Effector memory CD4-positive, alpha-beta T cell (primary cell): Measurements from ENCODE around the gene TLE7.

Source experiments
- DNase-seq, 3 donors: peaks; one replicate each; pipeline ENCODE4 v3.0.0-alpha.2; 2020
- H3K27ac ChIP-seq: 2 replicates; pipeline ENCODE4 v1.7.0; 2013; ENCODE audit warnings: mild to moderate bottlenecking, low read length, moderate library complexity; ENCODE audit not compliant: insufficient read depth, poor library complexity, severe bottlenecking
- H3K27me3 ChIP-seq: replicated peaks from 2 replicates; pipeline ENCODE4 v1.7.0; 2013; ENCODE audit warnings: mild to moderate bottlenecking, low read length; ENCODE audit not compliant: insufficient read depth, control insufficient read depth, poor library complexity, severe bottlenecking
- H3K36me3 ChIP-seq: 2 replicates; pipeline ENCODE4 v1.7.0; 2013; ENCODE audit warnings: mild to moderate bottlenecking, low read length, moderate library complexity; ENCODE audit not compliant: control insufficient read depth, insufficient read depth
- H3K4me1 ChIP-seq: 2 replicates; pipeline ENCODE4 v1.7.0; 2013; ENCODE audit warnings: low read length, mild to moderate bottlenecking; ENCODE audit not compliant: control insufficient read depth, insufficient read depth, poor library complexity, severe bottlenecking
- H3K4me3 ChIP-seq: 2 replicates; pipeline ENCODE4 v1.7.0; 2013; ENCODE audit warnings: low read length, low read depth, mild to moderate bottlenecking; ENCODE audit not compliant: insufficient read depth, poor library complexity, severe bottlenecking
- H3K9me3 ChIP-seq: 2 replicates; pipeline ENCODE4 v1.7.0; 2013; ENCODE audit warnings: mild to moderate bottlenecking, low read length, moderate library complexity; ENCODE audit not compliant: control insufficient read depth

TLE7 gene

DNA sequence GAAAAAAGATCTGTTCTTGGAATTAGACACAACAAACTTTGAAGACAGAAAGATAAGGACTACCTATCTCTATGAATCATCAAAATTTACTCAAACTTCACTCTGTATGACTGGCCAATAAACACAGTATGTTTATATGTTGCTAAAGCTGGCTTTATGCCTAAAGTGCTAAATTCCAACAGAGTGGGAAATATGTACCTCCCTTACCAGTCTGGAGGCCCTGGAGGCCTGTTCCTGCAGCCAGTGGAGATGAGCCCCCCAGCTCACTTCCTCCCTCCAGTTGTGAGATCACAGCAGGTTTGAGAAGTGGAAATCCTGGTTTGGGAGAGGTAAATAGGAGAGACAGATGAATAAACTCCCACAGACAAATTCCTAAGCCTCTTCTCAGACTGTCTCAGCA is 11.2 kb upstream of the TLE7 start:
- Histone ChIP-seq H3K9me3 (peaks cover 26% of the 10 kb centered on the region), H3K27me3 (no peaks in the 10 kb centered on the region), H3K4me3 (no peak overlapping the region), H3K4me1 (no peaks in the 10 kb centered on the region), H3K27ac (no peak overlapping the region), H3K36me3 (peaks cover 57% of the 10 kb centered on the region)
- no peak for DNase-seq

DNA sequence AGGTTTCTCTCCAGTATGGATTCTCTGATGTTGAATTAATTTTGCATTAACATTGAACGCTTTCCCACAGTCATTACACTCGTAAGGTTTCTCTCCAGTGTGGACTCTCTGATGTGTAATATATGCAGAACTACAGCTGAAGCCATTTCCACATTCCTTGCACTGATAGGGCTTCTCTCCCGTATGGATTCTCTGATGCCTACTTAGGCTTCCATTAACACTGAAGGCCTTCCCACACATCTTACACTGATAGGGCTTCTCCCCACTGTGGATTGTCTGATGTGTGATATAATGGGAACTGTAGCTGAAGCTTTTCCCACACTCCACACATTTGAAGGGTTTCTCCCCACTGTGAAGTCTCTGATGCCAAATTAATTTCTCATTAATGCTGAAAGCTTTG is 7.2 kb upstream of the TLE7 start:
- H3K36me3 ChIP-seq: peaks cover 55% of the 10 kb centered on the region
- H3K4me3 ChIP-seq: no peak overlapping the region

DNA sequence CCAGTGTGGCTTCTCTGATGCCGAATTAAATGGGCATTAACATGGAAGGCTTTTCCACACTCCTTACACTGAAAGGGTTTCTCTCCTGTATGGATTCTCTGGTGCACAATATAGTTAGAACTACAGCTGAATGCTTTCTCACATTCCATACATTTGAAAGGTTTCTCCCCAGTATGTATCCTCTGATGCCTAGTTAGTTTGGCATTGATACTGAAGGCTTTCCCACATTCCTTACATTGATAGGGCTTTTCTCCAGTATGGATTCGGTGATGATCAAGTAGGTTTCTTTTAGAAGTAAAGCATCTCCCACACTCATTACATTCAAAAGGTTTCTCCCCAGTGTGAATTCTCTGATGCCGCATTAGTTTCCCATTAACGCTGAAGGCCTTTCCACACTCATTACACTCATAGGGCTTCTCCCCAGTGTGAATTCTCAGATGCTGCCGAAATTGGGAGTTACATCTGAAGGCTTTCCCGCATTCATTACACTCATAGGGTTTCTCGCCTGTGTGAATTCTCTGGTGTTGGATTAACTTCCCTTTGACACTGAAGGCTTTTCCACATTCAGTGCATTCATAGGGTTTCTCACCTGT is 6.5 kb upstream of the TLE7 start:
- H3K36me3 ChIP-seq: peaks cover 49% of the 10 kb centered on the region
- H3K27ac ChIP-seq: no peak overlapping the region
- DNase-seq: no peak
- peaks cover 35% of the 10 kb centered on the region for H3K9me3 ChIP-seq
- no peak overlapping the region for H3K4me3 ChIP-seq
- H3K4me1 ChIP-seq: no peaks in the 10 kb centered on the region
- no peaks in the 10 kb centered on the region for H3K27me3 ChIP-seq

More for the DNA sequence above, 7.2 kb upstream of the TLE7 start:
- H3K4me1 ChIP-seq: no peaks in the 10 kb centered on the region
- peaks cover 35% of the 10 kb centered on the region for H3K9me3 ChIP-seq
- DNase-seq: no peak
- no peak overlapping the region for H3K27ac ChIP-seq
- no peaks in the 10 kb centered on the region for H3K27me3 ChIP-seq

DNA sequence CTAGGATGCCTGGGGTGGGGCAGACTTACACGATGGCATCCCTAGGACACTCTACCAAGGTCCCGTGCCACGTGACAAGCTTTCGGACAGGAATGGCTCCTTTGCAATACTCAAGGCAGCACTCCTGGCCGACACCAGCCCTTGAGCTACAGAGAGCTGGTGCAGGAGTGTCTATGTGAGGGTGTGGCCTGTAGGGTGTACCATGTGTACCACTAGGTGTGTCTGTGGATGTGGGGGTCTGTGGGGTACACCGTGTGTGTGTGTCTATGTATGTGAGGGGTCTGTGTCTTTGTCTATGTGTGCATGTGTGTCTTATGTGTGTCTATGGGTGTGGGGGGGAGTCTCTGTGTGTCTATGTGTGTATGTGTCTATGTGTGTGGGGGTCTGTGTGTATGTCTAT is 1.9 kb upstream of the TLE7 start:
- H3K4me1 ChIP-seq: no peaks in the 10 kb centered on the region
- H3K4me3 ChIP-seq: no peak overlapping the region
- no peak overlapping the region for H3K27ac ChIP-seq
- H3K9me3 ChIP-seq: peaks cover 17% of the 10 kb centered on the region
- H3K27me3 ChIP-seq: no peaks in the 10 kb centered on the region
- peaks cover 2% of the 10 kb centered on the region for H3K36me3 ChIP-seq
- no peak for DNase-seq

DNA sequence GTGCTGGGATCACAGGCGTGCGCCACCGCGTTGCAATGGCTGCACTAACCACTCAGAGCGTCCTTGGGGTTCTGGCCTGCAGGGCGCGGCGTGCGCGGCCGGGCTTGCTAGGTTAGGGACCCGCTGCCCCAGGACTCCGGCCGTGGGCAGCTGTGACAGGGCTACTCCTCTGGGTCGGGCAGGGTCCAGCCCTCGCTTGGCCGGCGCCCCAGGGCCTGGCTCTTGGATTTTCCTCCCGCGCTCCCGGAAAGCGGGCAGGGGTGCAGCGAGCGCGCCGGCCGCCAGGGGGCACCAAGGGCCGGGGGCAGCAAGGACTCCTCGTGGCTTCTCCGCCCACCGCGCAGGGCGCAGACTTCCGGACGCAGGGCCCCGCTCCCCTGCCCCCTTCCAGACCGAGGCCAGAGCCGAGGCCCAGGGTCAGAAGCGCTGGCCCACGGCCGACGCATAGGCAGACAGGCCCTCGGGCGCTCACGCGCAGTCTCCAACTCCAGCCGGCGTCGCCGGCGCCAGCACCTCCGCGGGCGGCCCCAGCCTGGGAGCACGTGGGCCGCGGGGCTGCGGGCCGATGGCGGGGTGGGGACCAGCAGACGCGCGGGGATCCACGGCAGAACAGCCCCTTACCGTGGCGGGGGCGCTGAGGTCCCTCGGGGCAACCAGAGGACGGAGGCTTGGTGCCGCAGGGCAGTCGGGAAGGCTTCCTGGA is 355 bp downstream of the TLE7 start:
- DNase-seq: no peak
- no peak overlapping the region for H3K4me3 ChIP-seq
- H3K27ac ChIP-seq: no peak overlapping the region
- no peaks in the 10 kb centered on the region for H3K27me3 ChIP-seq
- peaks cover 2% of the 10 kb centered on the region for H3K9me3 ChIP-seq
- no peaks in the 10 kb centered on the region for H3K36me3 ChIP-seq
- H3K4me1 ChIP-seq: no peaks in the 10 kb centered on the region

DNA sequence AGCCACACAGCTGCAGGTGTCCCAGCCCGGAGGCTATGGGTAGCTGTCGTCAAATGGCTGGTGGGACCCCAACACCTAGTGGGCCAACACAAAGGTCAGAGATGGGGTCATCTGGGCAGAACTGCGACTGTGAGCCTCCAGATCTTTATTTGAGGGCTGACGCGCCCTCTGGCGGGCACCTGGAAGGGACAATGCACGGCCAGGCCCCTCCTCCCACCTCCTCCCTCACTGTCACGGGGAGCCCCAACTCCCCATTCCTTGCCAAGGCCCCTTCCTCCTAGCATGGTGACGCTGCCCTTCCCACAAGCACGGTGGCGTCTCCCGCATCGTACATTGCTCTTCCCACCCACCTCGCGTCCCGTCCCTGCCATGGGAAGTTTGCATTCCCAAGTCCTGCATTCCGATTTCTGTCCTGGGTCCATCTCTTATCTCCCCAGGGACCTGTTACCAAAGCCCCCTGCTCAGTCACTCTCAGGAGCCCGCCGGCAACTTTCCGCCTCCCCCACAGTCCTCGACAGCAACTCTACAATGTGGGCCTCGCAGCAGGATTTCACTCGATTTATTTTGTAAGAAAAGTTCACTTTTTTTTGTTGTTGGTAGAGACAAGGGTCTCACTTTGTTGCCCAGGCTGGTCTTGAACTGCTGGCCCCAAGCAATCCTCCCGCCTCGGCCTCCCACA is 1.0 kb downstream of the TLE7 start:
- Histone ChIP-seq H3K9me3 (no peaks in the 10 kb centered on the region), H3K27ac (no peak overlapping the region), H3K4me3 (no peak overlapping the region), H3K27me3 (no peaks in the 10 kb centered on the region), H3K36me3 (no peaks in the 10 kb centered on the region), H3K4me1 (no peaks in the 10 kb centered on the region)
- DNase-seq: no peak

DNA sequence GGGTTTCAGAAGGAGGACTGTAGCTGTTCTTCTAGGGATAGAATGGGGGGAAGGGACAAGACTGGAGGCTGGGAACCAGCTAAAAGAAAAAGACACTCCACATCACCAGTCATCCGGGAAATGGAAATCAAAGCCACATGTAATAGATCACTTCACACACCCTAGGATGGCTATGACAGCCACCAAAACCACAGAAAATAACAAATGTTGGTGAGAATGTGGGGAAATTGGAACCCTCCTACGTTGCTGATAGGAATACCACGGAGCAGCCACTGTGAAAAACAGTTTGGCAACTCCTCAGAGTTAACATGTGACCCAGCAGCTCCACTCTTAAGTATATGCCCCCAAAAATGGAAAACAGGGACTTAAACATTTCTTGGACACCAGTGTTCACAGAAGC is 2.3 kb downstream of the TLE7 start:
- no peaks in the 10 kb centered on the region for H3K9me3 ChIP-seq
- H3K4me3 ChIP-seq: no peak overlapping the region
- no peaks in the 10 kb centered on the region for H3K27me3 ChIP-seq
- no peaks in the 10 kb centered on the region for H3K4me1 ChIP-seq
- H3K27ac ChIP-seq: no peak overlapping the region
- H3K36me3 ChIP-seq: no peaks in the 10 kb centered on the region
- DNase-seq: no peak

DNA sequence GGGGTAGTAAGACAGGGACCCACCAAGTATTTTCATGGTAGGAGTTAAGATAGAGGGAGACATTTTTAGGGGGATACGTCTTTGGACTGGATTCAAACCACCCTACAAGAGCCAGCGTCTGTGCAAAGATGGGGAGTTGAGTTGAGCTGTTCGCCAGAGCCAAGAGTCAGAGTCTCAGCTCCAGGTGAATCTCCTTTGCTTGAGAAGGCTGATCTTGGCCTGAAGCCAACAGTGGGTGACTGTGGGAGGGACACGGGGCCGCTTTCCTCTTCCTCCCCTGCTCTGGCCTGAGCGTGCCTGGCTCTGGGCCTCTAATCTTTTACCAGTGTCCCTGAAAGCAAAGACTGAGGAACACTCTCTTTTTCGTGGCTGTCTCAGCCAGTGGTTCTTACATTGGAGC is 5.4 kb downstream of the TLE7 start:
- H3K4me1 ChIP-seq: no peaks in the 10 kb centered on the region
- H3K27ac ChIP-seq: no peak overlapping the region
- DNase-seq: no peak
- no peak overlapping the region for H3K4me3 ChIP-seq
- no peaks in the 10 kb centered on the region for H3K36me3 ChIP-seq
- H3K9me3 ChIP-seq: no peaks in the 10 kb centered on the region
- H3K27me3 ChIP-seq: peaks cover 4% of the 10 kb centered on the region

DNA sequence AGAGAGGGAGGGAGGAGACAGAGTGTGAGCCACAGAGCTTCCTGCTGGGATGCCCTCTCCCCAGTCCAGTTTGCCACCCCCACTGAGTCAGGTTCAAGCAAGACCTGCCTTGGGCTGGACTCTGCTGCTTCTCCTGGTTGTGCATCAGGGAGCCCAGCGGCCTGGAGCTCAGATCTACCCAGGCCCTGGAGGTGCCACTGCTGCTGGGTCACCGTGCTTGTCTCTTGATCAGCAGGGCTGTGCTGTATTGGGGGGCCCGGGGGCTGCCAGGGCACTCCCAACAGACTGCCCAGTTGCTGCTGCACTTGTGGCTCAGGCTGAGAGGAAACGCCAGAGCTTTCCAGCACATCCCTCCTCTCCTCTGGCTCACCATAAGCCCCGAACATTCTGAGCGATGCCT is 8.9 kb downstream of the TLE7 start:
- peaks cover 8% of the 10 kb centered on the region for H3K27me3 ChIP-seq
- H3K4me3 ChIP-seq: no peak overlapping the region
- no peaks in the 10 kb centered on the region for H3K9me3 ChIP-seq
- no peaks in the 10 kb centered on the region for H3K4me1 ChIP-seq
- no peaks in the 10 kb centered on the region for H3K36me3 ChIP-seq
- no peak for DNase-seq
- no peak overlapping the region for H3K27ac ChIP-seq

DNA sequence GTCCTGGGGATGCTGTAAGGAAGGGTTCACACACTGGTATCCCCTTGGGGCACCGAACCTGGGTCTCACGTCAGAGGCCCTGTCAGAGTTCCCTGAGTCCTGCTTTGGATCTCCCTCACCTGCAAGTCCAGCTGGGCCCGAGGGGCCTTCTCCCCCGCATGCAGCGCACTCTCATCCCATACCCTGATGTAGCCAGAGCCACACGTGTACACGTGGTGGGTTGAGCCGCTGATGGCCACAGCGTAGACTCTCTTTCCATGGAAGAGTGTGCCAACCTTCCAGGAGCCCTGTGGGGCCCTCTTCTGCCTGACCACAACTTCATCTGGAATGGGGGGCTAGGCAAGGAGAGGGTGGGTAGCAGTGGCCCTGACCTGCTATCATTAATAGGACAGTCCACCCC is 9.9 kb downstream of the TLE7 start:
- Histone ChIP-seq H3K27me3 (peaks cover 8% of the 10 kb centered on the region), H3K36me3 (no peaks in the 10 kb centered on the region), H3K9me3 (no peaks in the 10 kb centered on the region), H3K4me1 (no peaks in the 10 kb centered on the region), H3K27ac (no peak overlapping the region), H3K4me3 (no peak overlapping the region)
- DNase-seq: no peak
